GM12878 (cell line): Measurements from ENCODE around the gene AGFG1. TPM values are rescaled to one million over a fixed set of nuclear protein-coding genes. Genes with fewer than 3 reads are reported as not detected.

Experiments used
- ATAC-seq: fragments of 200-7000 bp; cut with Tn5 transposase; 3 replicates; pipeline ENCODE4 v1.9.1; 2020; ENCODE audit warnings: mild to moderate bottlenecking, moderate library complexity
- BruUV-seq: library from RNA; stranded (reverse); fragments of 400-500 nt; replicated peaks from 2 replicates; lab custom pipeline; 2021; lab: Mats Ljungman, UMichigan
- CTCF ChIA-PET: fragments of 300-600 bp; sonication (Branson Sonifier 250); formaldehyde crosslinking; extraction: SDS; loops from one replicate; lab custom pipeline; 2021; ENCODE audit warnings: inconsistent platforms; lab: Yijun Ruan, JAX
- POLR2A ChIA-PET: fragments of 350-600 bp; formaldehyde crosslinking; extraction: SDS; loops from one replicate; lab custom pipeline; 2021; ENCODE audit warnings: inconsistent platforms; lab: Charles Lee
- RAD21 ChIA-PET: fragments of 300-600 bp; sonication (Branson Sonifier 250); formaldehyde crosslinking; loops from one replicate; lab custom pipeline; 2023; ENCODE audit warnings: antibody characterized with exemption; ENCODE audit not compliant: unreplicated experiment; lab: Charles Lee
- SMC1A ChIA-PET: fragments of 300-600 bp; sonication (Branson Sonifier 250); formaldehyde crosslinking; loops from one replicate; lab custom pipeline; 2023; ENCODE audit not compliant: unreplicated experiment, uncharacterized antibody; lab: Charles Lee
- DNase-seq: peaks from one replicate; pipeline ENCODE4 v3.0.0-alpha.2; 2011; ENCODE audit warnings: low read depth, low spot score
- FAIRE-seq: peaks from 3 replicates; lab custom pipeline; 2011; peaks lifted over from hg19 to GRCh38; lab: Jason Lieb, UNC
- H2AFZ ChIP-seq: 2 replicates; pipeline ENCODE4 v1.6.0; 2011; ENCODE audit warnings: low read depth, low read length, control low read depth; ENCODE audit not compliant: control insufficient read depth
- H3K27ac ChIP-seq: 2 replicates; pipeline ENCODE4 v1.5.1; 2011; ENCODE audit warnings: control low read depth; ENCODE audit not compliant: control insufficient read depth, insufficient read depth
- H3K27me3 ChIP-seq, 2 experiments: replicated peaks in 1 of 2; 2 replicates each; pipeline versions ENCODE4 v1.6.0 to v1.6.1; 2011; ENCODE audit warnings: low read length in 1 of 2; ENCODE audit not compliant: control insufficient read depth in 2 of 2, insufficient read depth in 2 of 2
- H3K36me3 ChIP-seq, 2 experiments: 2 replicates each; pipeline ENCODE4 v1.5.1; 2011; ENCODE audit warnings: low read length in 1 of 2; ENCODE audit not compliant: control insufficient read depth in 2 of 2, insufficient read depth in 2 of 2
- H3K4me1 ChIP-seq: 2 replicates; pipeline ENCODE4 v1.6.1; 2011; ENCODE audit warnings: mild to moderate bottlenecking, low read length, moderate library complexity, mixed read lengths; ENCODE audit not compliant: control insufficient read depth, insufficient read depth
- H3K4me2 ChIP-seq: 2 replicates; pipeline ENCODE4 v1.6.0; 2011; ENCODE audit warnings: control low read depth; ENCODE audit not compliant: control insufficient read depth, insufficient read depth
- H3K4me3 ChIP-seq: fragments of 200-600 bp; sonication (generic); 2 replicates; pipeline ENCODE4 v1.5.1; 2016
- H3K79me2 ChIP-seq: 2 replicates; pipeline ENCODE4 v1.6.0; 2011; ENCODE audit warnings: low read length; ENCODE audit not compliant: control insufficient read depth, insufficient read depth
- H3K9ac ChIP-seq: 2 replicates; pipeline ENCODE4 v1.8.0; 2011; ENCODE audit warnings: low read length, control low read depth, mixed read lengths; ENCODE audit not compliant: control insufficient read depth, insufficient read depth
- H3K9me3 ChIP-seq: replicated peaks from 3 replicates; pipeline ENCODE4 v1.5.1; 2011; ENCODE audit warnings: mild to moderate bottlenecking, low read length; ENCODE audit not compliant: control insufficient read depth, insufficient read depth
- H4K20me1 ChIP-seq: 2 replicates; pipeline ENCODE4 v1.6.0; 2011; ENCODE audit not compliant: control insufficient read depth, insufficient read depth
- BACH1 ChIP-seq: fragments of 450-650 bp; IDR thresholded peaks from 2 replicates; pipeline ENCODE4 v1.6.1; 2017; ENCODE audit warnings: mild to moderate bottlenecking, borderline replicate concordance
- CBX5 ChIP-seq: sonication (generic); IDR thresholded peaks from 2 replicates; pipeline ENCODE4 v1.6.1; 2016; ENCODE audit warnings: low read depth, moderate library complexity, mild to moderate bottlenecking, inconsistent platforms
- ELK1 ChIP-seq: IDR thresholded peaks from 2 replicates; pipeline ENCODE4 v1.6.1; 2012; ENCODE audit warnings: low read depth, low read length, improper control_type of control experiment
- IKZF2 ChIP-seq, 2 experiments: fragments of 450-650 bp; IDR thresholded peaks; 2 replicates each; pipeline ENCODE4 v1.6.1; 2017; ENCODE audit warnings: mild to moderate bottlenecking in 2 of 2, moderate library complexity in 2 of 2
- MYC ChIP-seq: IDR thresholded peaks from 2 replicates; pipeline ENCODE4 v1.6.1; 2011; ENCODE audit warnings: mild to moderate bottlenecking, low read length, moderate library complexity, inconsistent platforms; ENCODE audit not compliant: insufficient read depth, insufficient replicate concordance, insufficient read length, severe bottlenecking
- PML ChIP-seq: IDR thresholded peaks from 2 replicates; pipeline ENCODE4 v1.6.1; 2012; ENCODE audit warnings: low read length, inconsistent platforms
- SUZ12 ChIP-seq: fragments of 200-600 bp; sonication (generic); IDR thresholded peaks from one replicate; pipeline ENCODE4 v1.6.1; 2018; ENCODE audit warnings: antibody characterized with exemption, mild to moderate bottlenecking; ENCODE audit not compliant: unreplicated experiment
- YY1 ChIP-seq: IDR thresholded peaks from 2 replicates; pipeline ENCODE4 v1.6.1; 2011; ENCODE audit warnings: low read depth, mild to moderate bottlenecking, low read length
- in situ Hi-C: fragments of 300-500 bp; cut with MboI; formaldehyde crosslinking; loops from 9 replicates; pipeline ENCODE4 v1.14.3; 2018; ENCODE audit warnings: mixed read lengths
- intact Hi-C: fragments of 100-400 bp; cut with micrococcal nuclease; formaldehyde crosslinking; loops from one replicate; pipeline ENCODE4 v1.14.2; 2022; ENCODE audit not compliant: unreplicated experiment
- polyA plus RNA-seq, 11 experiments: library from polyadenylated mRNA; depleted of rRNA in 4 of 11; unstranded in 6 of 11; stranded (reverse) in 5 of 11; fragments of >200 nt; fragmentation: Nextera tagmentation in 4 of 11; fragmentation: Illumina TruSeq in 1 of 11; extraction: Ambion mirVana in 4 of 11; extraction: Trizol in 1 of 11; gene quantifications; 1 replicate in 1 of 11; 2 replicates in 10 of 11; pipeline versions ENCODE4 v1.2.1 to v1.2.3, GENCODE V29; 2011 to 2016; ENCODE audit warnings: inconsistent platforms in 2 of 11, missing spikeins in 2 of 11, low read depth in 1 of 11
- total RNA-seq, 4 experiments: library from RNA; depleted of rRNA in 3 of 4; stranded (reverse); fragments of >200 nt in 3 of 4; fragmentation: Illumina TruSeq in 1 of 4; extraction: Trizol in 1 of 4; gene quantifications; 2 replicates each; pipeline versions ENCODE4 v1.2.1 to v1.2.3, GENCODE V29; 2013 to 2021
- TF ChIP-seq, protein P1 (sequence below): fragments of 450-650 bp; IDR thresholded peaks from 2 replicates; pipeline ENCODE4 v1.6.1; 2017; ENCODE audit warnings: low read depth, mild to moderate bottlenecking, moderate library complexity

The AGFG1 gene
- total and polyA plus RNA-seq, 10 of the 15 experiments (the other 5 are each of a cell fraction or from before 2014, with no cell fraction given): 7.3 to 243 (median 81.7) TPM

GRCh38 chr2:227451655-227451992 lies 20.3 kb upstream of the AGFG1 start:
- CTCF ChIA-PET: no interaction called here
- ATAC-seq (no peak), FAIRE-seq (no peak), DNase-seq (no peak)
- TF ChIP-seq, protein P1, sequence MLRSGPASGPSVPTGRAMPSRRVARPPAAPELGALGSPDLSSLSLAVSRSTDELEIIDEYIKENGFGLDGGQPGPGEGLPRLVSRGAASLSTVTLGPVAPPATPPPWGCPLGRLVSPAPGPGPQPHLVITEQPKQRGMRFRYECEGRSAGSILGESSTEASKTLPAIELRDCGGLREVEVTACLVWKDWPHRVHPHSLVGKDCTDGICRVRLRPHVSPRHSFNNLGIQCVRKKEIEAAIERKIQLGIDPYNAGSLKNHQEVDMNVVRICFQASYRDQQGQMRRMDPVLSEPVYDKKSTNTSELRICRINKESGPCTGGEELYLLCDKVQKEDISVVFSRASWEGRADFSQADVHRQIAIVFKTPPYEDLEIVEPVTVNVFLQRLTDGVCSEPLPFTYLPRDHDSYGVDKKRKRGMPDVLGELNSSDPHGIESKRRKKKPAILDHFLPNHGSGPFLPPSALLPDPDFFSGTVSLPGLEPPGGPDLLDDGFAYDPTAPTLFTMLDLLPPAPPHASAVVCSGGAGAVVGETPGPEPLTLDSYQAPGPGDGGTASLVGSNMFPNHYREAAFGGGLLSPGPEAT: no peak
- TF ChIP-seq PML (no peak), MYC (no peak), BACH1 (no peak), YY1 (no peak), CBX5 (no peak), SUZ12 (no peak), IKZF2 (IDR thresholded peaks at IDR 0.05) (no peak), ELK1 (no peak)
- Histone ChIP-seq H3K36me3 (no peaks in the 10 kb centered on the region), H4K20me1 (no peaks in the 10 kb centered on the region), H3K4me3 (no peak overlapping the region), H3K4me2 (no peak overlapping the region), H3K9ac (no peak overlapping the region), H3K27me3 (no peaks in the 10 kb centered on the region), H3K27ac (no peak overlapping the region), H2AFZ (no peak overlapping the region), H3K9me3 (no peaks in the 10 kb centered on the region), H3K79me2 (no peaks in the 10 kb centered on the region), H3K4me1 (peaks cover under 1% of the 10 kb centered on the region)
- BruUV-seq: no TSS peak
- POLR2A ChIA-PET: no interaction called here
- SMC1A ChIA-PET: no interaction called here
- in situ Hi-C loops (no loop called here), intact Hi-C loops (no loop called here)
- RAD21 ChIA-PET: no interaction called here
